NCI-H2081 (cell line): ENCODE data around the gene SLC16A2.
"Not testable (repeated sequence)": the region's sequence is repeated elsewhere in the genome, so short reads cannot be mapped to it uniquely, and the experiment has no call there.

Source experiments
- DNase-seq, 2 experiments: peaks; one replicate each; lab custom pipeline; 2025; lab: John Stamatoyannopoulos, UW

SLC16A2 gene

DNA sequence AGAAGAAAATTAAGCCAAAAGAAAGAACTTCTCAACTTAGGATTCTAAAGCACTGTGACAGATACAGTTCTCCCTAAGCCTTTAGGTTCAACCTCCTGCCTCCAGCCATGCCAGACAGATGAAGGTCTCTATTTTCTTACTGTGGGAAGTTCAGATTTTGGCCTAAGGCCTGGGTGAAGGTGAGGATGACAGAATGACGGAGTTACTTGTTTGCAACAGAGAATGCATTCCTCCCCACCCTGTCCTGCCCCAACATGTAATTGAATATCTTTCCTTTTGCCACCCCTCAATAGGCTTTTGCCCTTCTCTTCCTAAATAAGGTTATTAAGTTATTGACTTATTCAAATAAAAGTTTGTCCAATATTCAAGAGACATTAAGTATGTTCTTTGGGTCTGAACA lies 25.6 kb downstream of the SLC16A2 start:
- DNase-seq = no peak

DNA sequence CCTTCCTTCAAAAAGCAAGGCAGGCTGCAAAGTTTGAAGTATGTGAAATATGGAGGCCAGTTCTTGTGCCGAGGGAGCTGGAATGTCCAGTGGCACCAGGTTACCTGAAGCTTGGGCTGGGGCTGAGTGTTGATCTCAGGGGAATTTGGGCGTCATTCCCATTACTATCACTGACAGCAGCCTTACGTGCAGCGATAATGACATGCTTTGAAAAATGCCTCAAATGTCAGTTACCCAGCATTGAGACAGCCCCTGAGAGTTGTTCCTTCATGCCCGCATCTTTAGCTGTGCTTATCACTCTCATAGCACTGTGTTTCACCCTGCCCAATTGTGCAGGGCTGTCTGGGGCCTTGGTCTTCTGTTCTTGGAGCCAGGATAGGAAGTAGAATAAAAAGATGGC lies 27.4 kb downstream of the SLC16A2 start:
- DNase-seq = no peak

DNA sequence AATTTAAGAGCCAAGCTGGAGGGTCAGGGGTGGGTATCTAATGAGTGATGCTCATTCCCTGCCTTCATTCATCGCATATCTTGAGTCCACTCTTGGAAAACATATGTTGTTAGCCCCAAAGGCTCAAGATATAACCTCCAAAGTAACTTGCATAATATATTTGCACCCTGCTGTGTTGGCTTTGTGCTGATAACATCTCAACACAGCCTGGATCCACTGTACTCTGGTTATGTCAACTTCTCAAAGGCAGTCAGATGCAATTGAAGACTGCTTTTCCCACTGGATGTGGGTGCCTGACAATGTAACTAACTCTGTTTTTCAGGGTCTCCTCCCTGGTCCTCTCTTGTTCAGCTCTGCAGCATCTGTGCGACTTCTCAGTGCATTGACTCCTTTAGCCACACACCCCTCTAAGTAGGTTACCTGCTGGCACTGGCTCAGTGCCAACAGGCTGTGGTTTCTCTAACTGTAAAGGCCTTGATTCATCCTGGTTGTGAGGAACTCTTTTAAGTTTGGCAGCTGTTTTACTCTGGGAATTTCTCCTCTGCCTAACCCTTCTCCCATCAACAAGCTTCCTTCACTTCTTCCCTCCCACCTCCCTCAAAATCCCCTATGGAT lies 28.1 kb downstream of the SLC16A2 start:
- no peak for DNase-seq

DNA sequence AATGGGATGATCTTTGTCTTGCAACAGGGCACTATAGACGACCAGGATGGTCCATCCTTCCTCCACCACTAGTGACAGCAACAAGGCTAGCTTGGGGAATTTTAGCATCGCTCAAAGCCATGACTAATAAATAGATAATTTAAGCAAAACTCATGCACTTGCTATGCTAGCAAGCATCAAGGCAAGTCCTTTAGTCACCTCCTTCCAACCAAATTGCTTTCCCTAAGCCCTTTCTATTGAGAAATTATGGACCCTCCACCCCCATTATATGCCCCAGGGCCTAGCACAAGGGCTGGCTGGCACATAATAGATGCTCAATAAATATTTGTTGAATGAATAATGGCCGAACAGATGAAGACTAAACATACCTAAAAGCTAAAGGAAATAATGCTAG lies 28.6 kb downstream of the SLC16A2 start:
- no peak for DNase-seq

DNA sequence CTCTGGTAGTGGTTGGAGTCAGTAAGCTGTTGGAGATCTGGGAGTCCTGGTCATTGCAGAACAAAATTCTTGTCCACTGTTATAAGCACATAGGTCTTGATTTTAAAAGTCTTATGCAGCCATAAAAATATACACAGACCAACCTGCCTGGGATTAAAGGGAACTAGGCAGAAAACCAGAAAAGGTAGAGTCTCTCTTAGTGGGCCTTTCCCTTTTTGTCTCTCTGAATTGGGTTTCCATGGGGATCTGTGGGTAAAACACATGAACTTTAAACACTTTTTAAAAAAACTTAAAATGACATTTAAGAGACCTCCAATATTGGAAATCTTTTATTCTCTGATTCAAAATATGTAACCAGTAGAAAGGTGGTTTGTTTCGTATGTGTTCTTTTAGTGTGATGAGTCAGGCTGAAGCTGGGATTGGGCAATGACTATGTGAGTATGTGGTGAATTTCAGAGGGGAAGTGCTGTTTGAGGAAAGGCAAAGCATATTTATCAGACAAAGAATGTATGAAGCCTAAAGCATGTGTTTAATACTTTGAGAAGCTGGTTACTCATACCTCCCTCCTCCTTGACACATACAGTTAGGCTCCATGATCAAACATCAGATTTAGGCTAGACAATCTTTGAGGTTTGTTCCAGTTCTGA lies 29.6 kb downstream of the SLC16A2 start:
- DNase-seq = no peak

DNA sequence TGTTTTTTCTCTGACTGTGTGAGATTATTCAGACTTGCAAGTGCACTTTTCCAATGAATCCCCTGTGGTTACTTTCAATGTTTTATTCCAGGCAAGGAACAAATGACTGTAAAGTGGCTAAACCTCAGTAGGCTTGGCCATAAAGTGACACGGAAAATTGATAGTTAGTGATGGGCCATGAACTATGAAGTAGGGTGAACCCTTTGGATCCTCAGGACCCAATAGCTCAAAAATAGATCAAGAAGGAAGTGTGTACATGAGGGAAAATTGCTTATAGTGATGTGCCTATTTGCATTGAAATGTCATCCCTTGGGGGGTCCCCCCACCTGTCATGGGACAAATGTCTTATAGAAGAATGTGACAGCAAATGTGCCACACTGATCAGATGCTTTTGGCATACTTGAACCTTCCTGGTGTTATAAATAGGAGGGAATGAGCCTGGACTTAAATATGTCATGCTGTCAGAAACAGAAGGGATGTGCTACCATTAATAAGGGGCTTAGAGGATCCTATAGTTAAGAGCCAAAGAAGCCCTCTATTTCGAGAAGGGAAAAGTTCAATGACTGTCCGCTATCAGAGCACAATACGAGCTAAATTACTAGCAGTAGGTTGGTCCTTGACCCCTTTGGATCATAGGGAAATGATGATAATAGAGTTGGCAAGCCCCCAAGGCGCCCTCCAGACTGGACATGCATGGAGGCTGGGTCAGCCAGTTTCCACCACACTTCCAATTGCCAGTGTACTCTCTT lies 30.3 kb downstream of the SLC16A2 start:
- DNase-seq = no peak

DNA sequence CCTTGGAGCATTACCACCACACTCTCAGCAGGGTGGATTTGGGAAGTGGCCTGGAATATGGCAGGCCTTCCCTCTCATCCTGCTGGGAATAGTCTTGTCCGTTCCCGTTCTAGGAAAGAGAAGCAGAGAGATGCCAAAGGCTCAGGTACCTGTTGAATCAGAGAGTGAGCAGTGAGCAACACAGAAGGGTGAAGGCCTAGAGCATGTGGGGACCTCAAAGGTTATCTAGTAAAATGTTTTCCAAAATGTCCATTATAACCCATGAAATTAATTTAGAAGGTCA lies 30.8 kb downstream of the SLC16A2 start:
- DNase-seq = no peak

DNA sequence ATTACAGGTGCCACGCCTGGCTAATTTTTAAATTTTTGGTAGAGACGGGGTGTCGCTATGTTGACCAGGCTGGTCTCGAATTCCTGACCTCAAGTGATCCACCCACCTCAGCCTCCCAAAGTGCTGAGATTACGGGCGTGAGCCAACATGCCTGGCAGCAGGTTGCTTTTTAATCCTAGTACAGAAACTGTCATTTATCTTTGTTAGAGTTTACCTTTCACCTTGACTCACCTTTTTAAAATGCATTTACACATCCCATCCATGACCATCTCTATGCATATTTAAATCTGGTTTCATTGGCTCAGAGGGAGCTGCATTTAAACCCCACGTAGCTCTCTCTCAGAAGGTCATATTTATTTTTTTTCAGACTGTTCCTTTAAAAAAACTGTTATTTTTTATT lies 31.9 kb downstream of the SLC16A2 start:
- DNase-seq = no peak

DNA sequence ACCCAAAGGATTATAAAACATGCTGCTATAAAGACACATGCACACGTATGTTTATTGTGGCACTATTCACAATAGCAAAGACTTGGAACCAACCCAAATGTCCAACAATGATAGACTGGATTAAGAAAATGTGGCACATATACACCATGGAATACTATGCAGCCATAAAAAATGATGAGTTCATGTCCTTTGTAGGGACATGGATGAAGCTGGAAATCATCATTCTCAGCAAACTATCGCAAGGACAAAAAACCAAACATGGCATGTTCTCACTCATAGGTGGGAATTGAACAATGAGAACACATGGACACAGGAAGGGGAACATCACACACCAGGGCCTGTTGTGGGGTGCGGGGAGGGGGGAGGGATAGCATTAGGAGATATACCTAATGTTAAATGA lies 32.9 kb downstream of the SLC16A2 start:
- not testable (repeated sequence) for DNase-seq

DNA sequence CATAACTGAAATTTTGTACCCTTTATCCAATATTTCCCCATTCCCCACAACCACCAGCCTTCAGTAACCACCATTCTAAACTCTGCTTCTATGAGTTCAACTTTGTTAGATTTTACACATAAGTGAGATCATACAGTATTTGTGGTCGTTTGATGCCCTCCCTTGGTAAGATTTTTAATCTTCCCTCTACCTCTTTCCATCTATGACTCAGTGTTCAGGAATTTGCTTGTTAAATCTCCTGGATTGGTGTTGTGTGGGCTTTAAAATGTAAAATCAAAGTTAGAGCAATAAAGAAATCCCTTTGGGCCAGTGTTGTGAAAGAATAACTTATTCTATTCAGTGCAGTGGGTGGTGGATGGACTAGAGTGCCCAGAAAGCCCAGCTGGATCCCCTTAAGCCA lies 37.4 kb downstream of the SLC16A2 start:
- DNase-seq = no peak

DNA sequence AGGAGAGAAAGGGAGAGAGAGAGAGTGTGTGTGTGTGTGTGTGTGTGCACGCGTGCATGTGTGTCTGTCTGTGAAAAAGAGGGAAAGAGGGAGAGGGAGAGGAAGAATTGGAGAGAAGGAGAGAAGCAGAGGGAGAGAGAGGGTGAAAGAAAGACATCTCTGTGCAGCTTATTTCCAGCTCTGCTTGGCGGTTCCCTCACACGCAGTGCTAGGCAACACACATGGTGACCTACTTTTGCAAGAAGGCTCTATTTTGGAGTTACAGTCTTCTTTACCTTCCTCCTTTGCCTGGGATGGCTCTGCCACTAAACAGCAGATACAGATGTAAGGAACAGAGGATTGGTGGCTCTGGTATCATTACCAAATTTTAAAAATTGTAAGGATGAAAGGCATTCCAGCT lies 40.1 kb downstream of the SLC16A2 start:
- no peak for DNase-seq

DNA sequence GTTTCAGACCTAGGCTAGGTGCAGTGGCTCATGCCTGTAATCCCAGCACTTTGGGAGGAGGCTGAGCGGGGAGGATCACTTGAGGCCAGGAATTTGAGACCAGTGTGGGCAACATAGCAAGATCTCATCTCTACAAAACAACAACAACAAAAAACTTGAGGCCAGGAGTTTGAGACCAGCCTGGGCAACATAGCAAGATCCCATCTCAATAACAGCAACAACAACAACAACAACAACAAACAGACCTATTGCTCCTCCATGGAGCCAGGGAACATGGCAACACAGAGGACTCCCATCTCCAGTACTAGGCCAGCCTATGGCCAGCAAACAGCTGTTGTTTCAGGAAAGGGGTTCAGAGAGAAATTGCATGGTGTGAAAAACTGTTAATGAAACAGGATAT lies 43.4 kb downstream of the SLC16A2 start:
- no peak for DNase-seq

DNA sequence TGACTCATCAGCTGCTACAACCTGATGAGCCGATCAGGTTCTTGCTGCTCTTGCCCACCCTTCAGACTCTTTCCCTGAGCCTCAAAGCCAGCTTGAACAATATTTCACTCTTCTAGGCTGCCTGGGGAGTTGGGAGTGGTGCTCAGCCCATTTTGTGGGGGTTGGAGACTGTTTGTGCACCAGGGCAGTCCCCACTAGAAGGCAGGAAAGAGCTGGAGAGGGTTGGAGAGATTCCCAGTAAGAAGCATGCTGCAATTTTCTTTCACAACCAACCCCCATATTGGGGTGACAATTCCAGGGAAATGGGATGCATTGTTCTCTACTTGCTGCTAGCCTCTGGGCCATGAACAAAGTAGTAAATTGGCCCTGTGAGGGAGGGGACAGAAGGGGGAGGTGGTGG lies 44.1 kb downstream of the SLC16A2 start:
- DNase-seq = no peak

DNA sequence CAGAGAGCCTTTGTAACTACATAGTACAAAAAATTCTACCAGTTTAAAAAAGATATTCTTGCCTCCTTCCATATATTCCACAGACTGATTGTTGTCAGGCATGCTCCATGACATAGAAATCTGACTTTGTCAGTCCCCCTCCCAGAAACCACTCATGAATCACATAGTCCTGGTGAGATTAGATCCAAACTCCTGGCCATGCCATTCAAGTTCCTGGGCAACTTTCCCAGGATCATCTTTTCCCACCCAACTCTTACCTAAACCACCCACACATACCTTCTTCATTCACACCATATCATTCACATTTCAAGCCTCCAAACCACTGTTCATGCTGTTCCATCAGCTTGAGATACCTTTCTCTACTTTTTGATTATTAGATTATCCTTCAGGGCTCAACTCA lies 46.4 kb downstream of the SLC16A2 start:
- no peak for DNase-seq

DNA sequence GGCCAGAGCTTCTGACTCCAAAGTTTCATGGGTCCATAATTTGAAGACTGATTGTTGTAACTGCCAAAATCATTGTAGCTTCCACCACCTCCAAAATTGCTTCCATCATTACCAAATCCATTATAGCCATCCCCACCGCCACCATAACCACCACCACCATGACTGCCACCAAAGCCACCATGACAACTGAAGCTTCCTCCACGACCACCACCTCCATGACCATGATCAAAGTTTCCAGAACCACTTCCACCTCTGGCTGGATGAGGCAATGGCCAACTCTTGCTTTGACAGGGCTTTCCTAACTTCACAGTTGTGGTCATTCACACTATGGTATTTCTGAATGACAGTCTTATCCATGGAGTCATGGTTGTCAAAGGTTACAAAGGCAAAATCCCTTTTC lies 51.8 kb downstream of the SLC16A2 start:
- DNase-seq = not testable (repeated sequence)

DNA sequence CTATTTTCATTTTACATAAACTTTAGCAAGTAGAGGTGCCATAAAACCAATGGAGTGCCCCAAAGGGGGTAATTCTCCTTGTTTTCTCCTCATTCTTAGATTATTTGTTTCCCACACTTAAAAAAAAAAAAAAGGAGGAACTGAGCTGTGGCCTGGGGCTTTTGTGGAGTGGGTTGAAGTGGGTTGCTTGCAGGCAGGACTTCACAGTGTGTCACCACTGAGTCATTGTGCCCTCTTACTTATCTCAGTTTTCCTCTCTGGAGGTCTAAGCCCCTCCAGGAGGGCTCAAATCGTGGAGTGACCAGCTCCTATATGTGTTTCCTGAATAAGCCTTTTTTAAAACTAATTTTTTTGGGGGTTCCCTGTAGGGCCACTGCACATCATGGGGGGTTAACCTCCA lies 69.0 kb downstream of the SLC16A2 start:
- DNase-seq = no peak

DNA sequence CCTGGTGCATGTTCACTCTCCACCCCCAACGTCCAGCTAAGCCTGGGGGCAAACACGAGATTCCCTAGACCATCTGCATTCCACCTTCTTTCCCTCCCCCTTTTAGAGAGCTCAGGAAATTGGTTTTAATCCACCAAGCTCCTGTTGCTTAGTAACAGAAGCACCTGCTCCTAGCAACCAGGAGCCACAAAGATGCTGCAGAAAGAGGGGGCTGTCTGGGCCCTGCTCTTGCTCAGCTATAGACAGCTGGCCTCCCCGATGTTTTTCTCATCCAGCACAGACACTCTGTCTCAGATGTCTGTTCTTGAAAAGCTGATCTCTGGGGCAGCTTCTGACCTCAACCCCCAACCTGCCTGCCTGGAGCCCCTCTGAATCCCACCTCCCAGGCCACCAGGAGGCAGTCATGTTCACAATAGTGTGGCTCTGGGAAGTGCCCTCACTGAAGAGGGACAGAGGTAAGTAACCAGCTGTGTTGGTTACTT lies 71.5 kb downstream of the SLC16A2 start:
- no peak for DNase-seq

DNA sequence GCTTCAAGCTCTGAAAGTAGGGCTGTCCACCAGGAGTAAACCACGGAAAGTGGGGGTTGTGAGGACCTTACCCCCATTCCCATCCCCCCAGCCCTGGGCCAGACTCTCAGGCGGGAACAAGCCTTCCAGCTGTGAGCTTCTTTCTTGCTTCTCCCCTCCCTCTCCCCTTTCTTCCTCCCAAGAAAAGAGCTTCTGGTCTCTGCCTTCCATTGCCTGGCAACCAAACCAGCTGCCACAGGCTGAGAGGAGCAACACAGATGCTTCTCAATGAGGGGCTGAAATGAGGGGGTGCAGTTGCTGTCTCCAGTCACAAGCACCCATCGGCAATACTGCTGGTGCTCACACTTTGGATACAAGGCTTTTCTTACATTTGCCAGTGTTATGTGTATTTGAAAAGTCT lies 72.5 kb downstream of the SLC16A2 start:
- DNase-seq = no peak

DNA sequence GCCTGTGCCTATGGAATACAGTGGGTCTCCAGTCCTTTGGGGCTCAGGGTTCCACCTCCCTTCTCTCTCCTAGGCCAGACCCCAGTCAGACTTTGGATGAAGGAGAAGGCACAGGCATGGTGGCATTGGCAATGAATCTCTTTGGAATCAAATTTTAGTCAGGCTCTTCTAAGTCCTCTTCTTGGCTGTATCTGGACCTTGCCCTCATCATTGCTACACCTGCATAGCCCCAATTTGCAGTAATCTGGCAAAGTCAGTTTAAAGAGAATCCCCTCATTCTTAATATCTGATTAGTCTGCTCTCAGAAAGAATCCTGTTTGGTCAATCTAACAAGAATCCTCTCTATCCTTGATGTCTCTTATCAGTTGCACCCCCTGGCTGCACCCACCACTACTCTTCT lies 77.6 kb downstream of the SLC16A2 start:
- DNase-seq = no peak

DNA sequence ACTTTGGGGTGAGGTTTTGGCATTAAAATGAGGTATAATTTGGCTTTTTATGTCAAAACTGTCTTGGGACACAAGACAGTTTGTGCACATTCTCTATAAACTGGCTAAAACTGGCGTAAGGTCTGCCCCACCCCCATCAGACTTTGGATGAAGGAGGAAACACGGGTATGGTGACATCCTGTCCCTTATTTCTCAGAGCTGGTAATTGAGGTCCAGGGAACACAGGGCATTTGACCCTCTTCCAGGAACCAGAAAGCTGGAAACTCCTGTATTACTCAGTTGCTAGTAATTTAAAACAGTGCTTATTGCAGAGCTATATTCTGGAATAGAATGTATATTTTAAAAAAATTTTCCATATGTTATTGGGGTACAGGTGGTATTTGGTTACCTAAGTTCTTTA lies 78.8 kb downstream of the SLC16A2 start:
- DNase-seq = no peak

DNA sequence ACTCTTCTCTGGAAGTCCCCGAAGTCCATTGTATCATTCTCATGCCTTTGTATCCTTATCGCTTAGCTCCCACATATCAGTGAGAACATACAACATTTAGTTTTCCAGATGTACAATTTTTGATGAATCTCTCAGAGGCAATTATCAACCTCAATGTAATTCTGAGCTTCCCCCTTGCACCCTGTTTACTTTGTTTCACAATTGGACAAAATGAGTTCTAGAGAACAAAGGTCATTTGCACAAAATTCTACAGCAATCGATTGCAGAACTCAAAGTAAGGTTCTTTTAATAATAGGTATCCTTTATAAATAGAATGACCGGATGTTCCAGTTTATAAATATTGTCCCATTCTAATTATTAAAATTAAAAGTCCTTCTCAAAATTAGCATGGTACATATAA lies 79.3 kb downstream of the SLC16A2 start:
- DNase-seq = no peak

DNA sequence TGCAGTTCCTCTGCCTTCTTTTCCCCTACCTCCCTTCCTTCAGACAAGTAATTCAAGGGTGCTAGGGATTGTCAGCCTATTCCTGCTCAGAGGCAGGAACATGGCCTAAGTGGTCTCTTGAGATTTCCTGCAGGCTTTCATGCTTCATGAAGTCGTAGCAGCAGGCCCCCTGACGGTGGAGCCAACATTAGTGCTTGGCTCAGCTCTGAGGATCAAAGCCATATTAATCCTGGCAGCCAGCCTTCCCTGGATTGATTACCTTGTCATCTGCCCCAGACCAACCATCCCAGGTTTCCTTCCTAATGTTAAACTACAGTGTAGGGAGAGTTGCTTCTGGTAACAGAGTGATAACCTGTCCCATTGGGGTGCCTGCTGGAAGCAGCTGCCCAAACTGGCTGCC lies 84.1 kb downstream of the SLC16A2 start:
- no peak for DNase-seq

DNA sequence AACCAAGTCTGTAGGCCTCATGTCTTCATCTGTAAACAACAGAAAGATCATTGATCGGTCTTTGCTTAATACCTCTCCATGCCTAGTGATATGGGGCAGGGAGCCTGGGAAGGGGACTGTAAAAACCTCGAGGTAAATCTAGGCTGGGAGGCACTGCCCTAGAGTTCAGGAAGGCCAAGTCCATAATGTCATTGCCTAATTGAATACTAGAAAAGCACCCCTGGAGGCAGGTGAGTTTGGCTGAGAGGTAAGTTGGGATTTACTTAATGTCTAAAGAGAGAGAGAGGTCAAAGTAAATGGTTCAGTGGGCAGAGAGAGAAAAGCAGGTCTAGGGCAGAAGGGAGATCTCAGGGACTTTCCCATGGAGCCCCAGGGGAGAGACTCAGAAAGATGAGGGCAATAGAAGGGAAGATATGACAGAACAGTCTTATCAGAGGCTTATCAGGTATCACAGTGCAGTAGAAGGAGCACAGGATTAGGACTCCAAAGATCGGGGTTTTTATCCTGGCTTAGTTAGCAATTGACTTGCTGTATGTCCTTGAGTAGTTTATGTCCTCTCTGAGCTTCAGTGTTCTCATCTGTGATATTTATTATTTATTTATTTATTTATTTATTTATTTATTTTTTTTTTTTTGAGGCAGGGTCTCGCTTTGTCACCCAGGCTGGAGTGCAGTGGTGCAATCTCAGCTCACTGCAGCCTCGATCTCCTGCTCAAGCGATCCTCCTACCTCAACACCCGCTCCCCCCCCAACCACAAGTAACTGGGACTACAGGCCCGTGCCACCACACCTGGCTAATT lies 85.2 kb downstream of the SLC16A2 start:
- DNase-seq = no peak
